Endothelial cell of hepatic sinusoid (primary cell): ENCODE measurements around the gene LAMA3.

Experiments
- in situ Hi-C: cut with HindIII; loops from 2 replicates; pipeline ENCODE4 v1.10.0; 2017; ENCODE audit warnings: low sequenced_read_pairs

Gene LAMA3

DNA sequence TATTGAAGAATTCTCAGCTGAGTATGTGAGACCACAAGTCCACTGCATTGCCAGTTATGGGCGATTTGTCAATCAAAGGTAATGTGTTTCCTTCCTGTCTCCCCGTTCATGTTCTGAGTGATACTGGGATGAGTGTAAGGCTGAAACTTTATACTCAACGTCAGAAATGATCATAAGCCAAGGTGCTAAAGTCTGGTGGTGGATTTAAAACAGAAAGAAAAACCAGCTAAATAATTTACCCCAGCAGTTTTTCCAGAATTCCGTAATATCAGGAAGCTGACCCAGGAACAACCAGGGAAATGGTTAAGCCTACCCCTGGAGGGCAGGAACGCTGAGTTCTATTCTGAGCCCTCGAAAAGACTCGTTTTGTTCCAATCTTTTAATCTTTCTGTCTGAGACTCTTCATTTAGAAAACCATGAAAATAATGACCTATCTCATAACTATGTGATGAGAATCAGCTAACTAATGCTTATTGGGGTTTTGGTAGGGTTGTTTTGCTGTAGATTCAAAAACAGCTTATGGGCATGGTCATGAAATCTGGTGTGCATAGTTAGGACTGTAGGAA, 149.6 kb downstream of the LAMA3 start:
- in situ Hi-C loops, result no loop called here

GRCh38 chr18:23842305-23842704, 153.1 kb downstream of the LAMA3 start:
- in situ Hi-C loops, result no loop called here

- in situ Hi-C loops, result no loop called here
Measured at GRCh38 chr18:23844991-23845680, 155.9 kb downstream of the LAMA3 start.

- in situ Hi-C loops, result no loop called here
Measured at GRCh38 chr18:23845988-23846630, 156.9 kb downstream of the LAMA3 start.

DNA sequence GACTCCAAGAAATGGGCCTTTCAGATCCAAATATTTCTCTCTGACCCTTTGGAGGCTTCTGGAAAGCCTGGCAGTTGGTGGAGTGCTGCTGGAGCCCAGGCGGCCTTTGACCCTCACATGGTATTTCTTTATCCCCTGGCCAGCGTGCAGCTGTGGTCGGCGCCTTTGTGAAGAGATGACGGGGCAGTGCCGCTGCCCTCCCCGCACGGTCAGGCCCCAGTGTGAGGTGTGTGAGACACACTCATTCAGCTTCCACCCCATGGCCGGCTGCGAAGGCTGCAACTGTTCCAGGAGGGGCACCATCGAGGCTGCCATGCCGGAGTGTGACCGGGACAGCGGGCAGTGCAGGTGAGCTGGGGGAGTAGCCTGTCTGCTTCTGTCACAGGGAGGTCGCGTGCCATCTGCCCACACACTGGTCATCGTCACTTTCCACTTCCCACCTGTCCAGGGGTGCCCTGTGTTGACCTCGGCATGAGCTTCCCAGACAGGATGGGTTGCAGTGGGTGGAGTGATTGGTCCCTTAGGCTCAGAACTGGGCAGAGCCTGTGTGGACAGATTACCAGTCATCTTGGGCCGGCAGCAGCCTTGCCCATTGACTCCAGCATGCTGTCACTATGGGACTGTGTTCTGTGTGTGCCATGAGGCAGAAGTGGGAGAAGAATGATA, 158.2 kb downstream of the LAMA3 start:
- in situ Hi-C loops, result no loop called here

DNA sequence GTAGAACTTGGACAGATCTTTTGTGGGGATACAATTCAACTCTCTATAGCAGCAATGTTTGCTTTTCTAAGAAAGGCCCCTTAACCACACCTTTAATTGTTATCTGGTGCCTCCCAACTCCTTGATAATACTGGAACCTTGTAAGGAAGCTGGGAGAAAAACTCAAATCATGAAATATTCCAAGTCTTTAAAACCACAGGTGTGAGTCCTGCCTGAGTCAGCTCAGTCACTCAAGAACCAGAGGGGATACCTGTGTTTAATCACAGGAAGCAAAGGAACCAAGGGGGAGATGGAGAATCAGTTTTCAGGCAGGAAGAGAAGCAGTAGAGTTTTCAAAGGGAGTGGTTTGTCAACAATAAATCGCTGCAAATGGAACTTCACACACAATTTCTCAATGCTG, 159.9 kb downstream of the LAMA3 start:
- in situ Hi-C loops, result no loop called here

DNA sequence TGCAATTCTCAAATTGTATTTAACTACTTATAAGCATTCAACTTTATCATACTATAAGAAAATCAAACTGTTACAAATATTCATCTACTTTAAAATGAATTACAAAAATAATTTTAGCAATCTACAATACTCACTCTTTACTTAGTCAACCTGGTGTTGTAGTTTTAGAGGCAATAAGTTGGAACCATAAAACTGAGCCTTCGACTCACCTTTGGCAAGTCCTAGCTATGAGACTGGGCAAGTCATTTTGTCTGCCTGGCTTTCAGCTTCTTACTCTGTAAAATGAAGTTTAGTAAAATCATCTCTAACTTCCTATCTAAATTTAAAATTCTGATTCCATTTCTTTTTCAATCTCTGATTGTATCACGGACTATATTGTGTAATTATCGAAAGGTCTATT, 161.0 kb downstream of the LAMA3 start:
- in situ Hi-C loops, result no loop called here

- in situ Hi-C loops, result no loop called here
Measured at GRCh38 chr18:23851470-23852002, 162.3 kb downstream of the LAMA3 start.

DNA sequence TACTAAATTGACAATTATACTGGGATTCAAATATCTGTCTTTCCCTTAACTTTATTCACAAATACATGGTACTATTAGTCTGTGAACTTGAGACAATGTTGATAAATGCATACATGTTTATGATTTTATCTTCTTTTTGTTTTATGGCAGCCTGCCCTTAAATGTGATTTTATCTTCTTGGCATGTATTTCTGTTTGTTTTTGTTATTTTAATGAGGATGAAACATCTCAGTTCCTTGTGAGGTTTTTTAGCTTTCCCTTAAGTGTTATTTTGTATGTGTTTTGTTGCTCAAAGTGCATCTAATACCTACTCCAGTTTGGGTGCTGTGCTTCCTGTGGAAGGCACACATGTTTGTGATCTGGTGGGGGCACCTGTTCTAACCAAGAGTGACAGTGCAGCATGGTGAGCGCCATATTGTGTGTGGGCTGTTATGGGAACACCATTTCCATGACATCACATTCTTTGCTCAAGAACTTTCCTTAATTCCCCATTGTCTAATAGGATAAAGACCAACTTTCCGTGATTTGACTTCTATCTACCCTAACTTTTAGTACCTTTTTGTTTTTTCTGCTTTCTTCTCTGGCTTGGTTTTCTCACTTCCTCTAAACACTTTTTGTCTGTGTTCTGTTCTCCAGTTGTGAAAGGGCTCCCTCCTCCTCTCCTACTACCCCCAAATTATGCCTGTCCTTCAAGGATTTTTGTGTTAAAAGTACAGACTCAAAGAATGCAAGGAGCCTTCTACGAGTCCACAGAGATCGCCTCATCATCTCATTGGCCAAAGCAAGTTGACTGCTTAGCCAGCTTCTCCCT, 163.2 kb downstream of the LAMA3 start:
- in situ Hi-C loops, result no loop called here

DNA sequence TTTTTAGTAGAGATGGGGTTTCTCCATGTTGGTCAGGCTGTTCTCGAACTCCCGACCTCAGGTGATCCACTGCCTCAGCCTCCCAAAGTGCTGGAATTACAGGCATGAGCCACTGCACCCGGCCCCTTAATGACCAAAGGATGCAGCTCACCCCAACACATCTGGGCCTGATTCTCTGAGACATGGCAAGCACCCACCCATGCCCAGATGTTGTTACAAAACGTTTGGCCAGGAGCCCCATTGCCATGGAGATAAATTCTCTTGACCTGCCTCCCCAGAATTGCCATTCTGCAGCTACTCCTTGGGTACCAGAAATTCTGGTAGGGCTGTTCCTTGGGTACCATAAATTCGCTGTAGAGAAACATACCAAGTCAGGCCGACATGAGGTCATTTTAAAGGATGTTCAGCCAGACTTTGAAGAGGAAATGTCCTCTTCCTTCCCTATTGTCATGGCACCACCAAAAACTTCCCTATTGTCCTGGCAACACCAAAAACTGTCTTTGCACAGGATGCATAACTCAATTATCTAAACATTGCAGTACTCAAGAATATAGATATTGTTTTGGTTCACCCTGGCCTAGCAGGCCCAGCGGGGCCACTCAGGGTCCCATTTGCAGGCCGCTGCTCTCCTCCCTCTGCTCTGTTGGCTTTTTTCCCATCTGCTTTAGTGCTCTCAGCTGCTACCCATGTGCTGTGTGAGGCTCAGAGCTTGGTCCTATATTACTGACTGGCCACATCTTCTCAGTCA, 164.4 kb downstream of the LAMA3 start:
- in situ Hi-C loops, result no loop called here

GRCh38 chr18:23855721-23856120, 166.5 kb downstream of the LAMA3 start:
- in situ Hi-C loops, result no loop called here

DNA sequence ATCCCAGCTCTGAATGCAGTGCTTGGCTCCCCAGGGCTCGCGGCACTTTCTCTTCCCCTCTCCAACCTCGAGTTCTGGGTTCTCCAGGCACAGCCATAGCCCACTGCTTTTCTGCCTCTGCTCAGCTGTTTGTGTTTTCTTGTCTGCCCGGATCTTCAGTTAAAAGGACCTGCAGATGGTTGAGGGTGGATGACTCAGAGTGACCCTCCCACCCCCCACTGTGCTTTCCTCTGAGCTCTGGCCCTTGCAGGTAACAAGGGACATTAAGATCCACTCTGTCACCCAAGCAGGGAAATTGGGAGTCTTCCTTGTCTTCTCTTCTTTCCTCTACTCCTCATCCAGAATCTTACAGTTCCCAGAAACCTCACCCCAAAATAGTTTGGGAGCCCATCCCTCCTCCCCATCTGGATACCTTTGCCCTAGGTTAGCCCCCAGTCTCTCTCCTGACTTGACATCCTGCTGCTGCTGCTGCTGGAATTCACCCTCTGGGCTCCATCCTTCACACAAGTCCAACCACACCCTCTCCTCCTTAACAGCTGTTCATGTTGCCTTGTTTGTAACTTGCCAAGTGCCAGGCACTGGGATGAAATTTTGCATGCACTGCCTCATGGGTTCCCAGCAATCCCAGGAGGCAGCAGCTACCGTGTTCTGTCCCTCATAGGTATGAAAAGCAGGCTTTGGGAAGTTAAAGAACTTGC, 167.4 kb downstream of the LAMA3 start:
- in situ Hi-C loops, result no loop called here

DNA sequence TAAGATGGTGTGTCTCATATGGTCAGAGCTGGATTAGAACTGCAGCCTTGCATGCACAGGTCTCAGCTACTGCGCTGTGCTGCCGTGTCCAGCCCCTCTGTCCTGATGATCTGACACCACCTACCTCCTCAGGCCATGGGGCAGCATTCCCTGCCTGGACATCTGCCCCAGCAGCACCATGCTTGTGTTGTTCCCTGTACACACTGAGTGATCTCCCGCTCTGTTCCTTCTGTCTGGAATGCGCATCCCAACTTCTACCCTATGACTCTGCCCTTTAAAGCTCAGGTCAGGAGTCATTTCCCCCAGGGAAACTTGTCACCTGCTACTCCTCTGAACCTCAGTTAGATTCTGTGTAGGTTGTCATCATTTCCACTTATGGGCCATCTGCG, 167.9 kb downstream of the LAMA3 start:
- in situ Hi-C loops, result no loop called here

- in situ Hi-C loops, result no loop called here
Measured at GRCh38 chr18:23857756-23858155, 168.5 kb downstream of the LAMA3 start.

GRCh38 chr18:23859466-23860336, 170.4 kb downstream of the LAMA3 start:
- in situ Hi-C loops, result no loop called here

DNA sequence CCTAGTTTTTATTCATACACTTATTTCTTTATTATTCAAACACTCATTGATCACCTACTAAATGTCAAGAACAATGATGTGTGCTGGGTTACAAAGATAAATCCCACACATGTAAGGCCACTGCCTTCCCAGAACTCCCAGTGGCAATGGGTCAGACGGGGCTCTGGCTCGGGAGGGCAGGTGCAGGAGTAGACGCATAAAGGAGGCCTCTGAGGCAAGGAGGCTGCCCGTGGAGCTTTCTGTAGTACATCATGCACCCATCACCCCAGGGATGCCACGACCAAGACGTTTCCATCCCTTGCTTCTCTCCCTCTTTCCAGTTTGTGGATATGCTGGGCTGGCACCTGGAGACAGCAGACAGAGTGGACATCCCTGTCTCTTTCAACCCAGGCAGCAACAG, 172.1 kb downstream of the LAMA3 start:
- in situ Hi-C loops, result no loop called here

DNA sequence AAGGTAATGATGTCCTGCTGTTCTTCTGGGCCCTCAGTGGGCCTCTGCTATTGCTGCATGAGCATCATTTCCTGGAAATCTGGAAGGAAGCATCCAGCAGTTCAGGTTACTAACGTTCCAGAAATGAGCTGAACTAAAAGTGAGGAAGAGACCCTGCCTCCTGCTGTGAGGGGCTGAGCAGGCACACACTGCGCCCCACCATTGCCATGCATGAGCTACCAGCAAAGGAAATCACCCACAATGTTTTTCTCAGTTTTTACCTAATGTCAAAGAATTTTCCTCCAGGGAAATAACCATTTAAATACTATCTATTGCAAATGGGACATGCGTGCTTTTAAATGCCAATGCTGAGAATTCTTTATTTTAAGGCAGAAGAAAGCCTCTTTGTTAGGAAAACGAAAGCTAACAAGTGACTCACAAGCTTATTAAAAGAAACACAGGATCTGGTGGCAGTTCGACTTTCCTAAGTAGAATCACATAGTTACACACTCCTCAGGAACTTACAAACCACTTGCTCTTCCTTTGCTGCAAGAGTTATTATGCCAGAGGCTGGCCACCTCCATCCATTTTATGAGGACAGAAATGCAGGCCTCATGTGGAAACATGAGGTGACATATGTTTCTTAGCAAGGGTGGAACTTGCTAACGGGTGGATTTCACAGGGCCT, 172.7 kb downstream of the LAMA3 start:
- in situ Hi-C loops, result no loop called here

DNA sequence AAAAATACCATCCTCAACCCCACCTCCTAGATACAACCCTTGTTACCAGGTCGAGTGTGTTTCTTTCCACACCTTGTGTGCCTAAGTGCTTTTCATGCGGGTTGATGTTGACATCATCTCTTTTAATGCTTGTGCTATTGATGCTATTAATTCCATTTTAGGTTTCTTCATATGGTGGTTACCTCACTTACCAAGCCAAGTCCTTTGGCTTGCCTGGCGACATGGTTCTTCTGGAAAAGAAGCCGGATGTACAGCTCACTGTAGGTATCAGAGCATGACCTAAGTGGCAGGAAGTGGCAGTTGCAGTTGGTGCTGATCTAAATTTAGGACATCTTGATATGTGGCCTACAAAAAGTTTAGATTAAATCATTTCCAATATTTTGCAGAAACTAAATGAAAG, 175.4 kb downstream of the LAMA3 start:
- in situ Hi-C loops, result no loop called here
